Activated T-helper 2 cell treated with anti-CD3 and anti-CD28 coated beads, Interferon-gamma antibody, Interleukin-2, Interleukin-4, amounts not matched to agents 10 μg/mL and 5 μg/mL and 100 μg/mL, durations not matched to agents 14 hours and 24 hours and 36 hours (primary cell): ENCODE measurements around the gene RFX1. TPM values are rescaled to one million over a fixed set of nuclear protein-coding genes. Genes with fewer than 3 reads are reported as not detected.
A peak's percentile ranks its signal among the peaks of the same experiment; 100 is the strongest.
"Not testable (repeated sequence)": the region's sequence is repeated elsewhere in the genome, so short reads cannot be mapped to it uniquely, and the experiment has no call there.

ENCODE experiments used
- DNase-seq: peaks from one replicate; pipeline ENCODE4 v3.0.0; 2021; ENCODE audit warnings: low spot score
- H3K27ac Mint-ChIP-seq: one replicate; pipeline ENCODE4 v1.8.0; 2021; ENCODE audit warnings: mixed read lengths
- H3K27me3 Mint-ChIP-seq: one replicate; pipeline ENCODE4 v1.8.0; 2021; ENCODE audit warnings: low read depth, mixed read lengths
- H3K36me3 Mint-ChIP-seq: one replicate; pipeline ENCODE4 v1.8.0; 2021; ENCODE audit warnings: low read depth, mixed read lengths
- H3K4me1 Mint-ChIP-seq: one replicate; pipeline ENCODE4 v1.8.0; 2021; ENCODE audit warnings: low read depth, mixed read lengths
- H3K4me3 Mint-ChIP-seq: one replicate; pipeline ENCODE4 v1.8.0; 2021; ENCODE audit warnings: low read depth, mild to moderate bottlenecking, moderate library complexity, mixed read lengths
- H3K9me3 Mint-ChIP-seq: one replicate; pipeline ENCODE4 v1.8.0; 2021; ENCODE audit warnings: mixed read lengths
- intact Hi-C: fragments of 100-400 bp; cut with micrococcal nuclease; formaldehyde crosslinking; loops from one replicate; pipeline ENCODE4 v1.15.1; 2023
- total RNA-seq: library from RNA; stranded (reverse); gene quantifications from 2 replicates; pipeline ENCODE4 v1.2.3, GENCODE V29; 2022

The RFX1 gene
- total RNA-seq, 1 donor from 2014 or later: 15.7 TPM

- peak overlapping the region; percentile 75 for H3K27ac Mint-ChIP-seq
- H3K4me1 Mint-ChIP-seq, H3K9me3 Mint-ChIP-seq, intact Hi-C loops, H3K27me3 Mint-ChIP-seq, H3K4me3 Mint-ChIP-seq: not testable (repeated sequence)
- DNase-seq: peak; percentile 26
- H3K36me3 Mint-ChIP-seq: peaks cover 67% of the 10 kb centered on the region
Observed at GRCh38 chr19:14042659-14043608, 36.8 kb upstream of the RFX1 start.

- DNase-seq: no peak
- H3K9me3 Mint-ChIP-seq: no peaks in the 10 kb centered on the region
- H3K27me3 Mint-ChIP-seq: no peaks in the 10 kb centered on the region
- H3K4me1 Mint-ChIP-seq: peaks cover 4% of the 10 kb centered on the region
- no peak overlapping the region for H3K27ac Mint-ChIP-seq
- H3K4me3 Mint-ChIP-seq: no peak overlapping the region
- intact Hi-C loops: no loop called here
- H3K36me3 Mint-ChIP-seq: peaks cover 69% of the 10 kb centered on the region
Observed at GRCh38 chr19:14039181-14039580, 33.1 kb upstream of the RFX1 start.

- Mint-ChIP-seq H3K36me3 (peaks cover 63% of the 10 kb centered on the region), H3K4me1 (peaks cover 10% of the 10 kb centered on the region), H3K4me3 (no peak overlapping the region), H3K9me3 (no peaks in the 10 kb centered on the region), H3K27me3 (no peaks in the 10 kb centered on the region), H3K27ac (no peak overlapping the region)
- DNase-seq: no peak
- intact Hi-C loops: no loop called here
Observed at GRCh38 chr19:14035706-14036105, 29.6 kb upstream of the RFX1 start.

- peaks cover 61% of the 10 kb centered on the region for H3K36me3 Mint-ChIP-seq
- H3K4me3 Mint-ChIP-seq, H3K9me3 Mint-ChIP-seq, intact Hi-C loops, H3K27ac Mint-ChIP-seq, DNase-seq, H3K27me3 Mint-ChIP-seq: not testable (repeated sequence)
- H3K4me1 Mint-ChIP-seq: peaks cover 10% of the 10 kb centered on the region
Observed at GRCh38 chr19:14035159-14035558, 29.0 kb upstream of the RFX1 start.

- H3K4me1 Mint-ChIP-seq: peaks cover 10% of the 10 kb centered on the region
- intact Hi-C loops: loop anchor here (5.0 kb wide), 1 partner anchor 82 kb away; the partner anchor contains the start of gene DCAF15
Observed at GRCh38 chr19:14033946-14034345, 27.8 kb upstream of the RFX1 start.

GRCh38 chr19:14031719-14032480 is 25.8 kb upstream of the RFX1 start, which contains the start of gene IL27RA:
TSS of gene IL27RA (plus strand) at chr19:14031762. CDS start at chr19:14031873, 111 bp downstream.
- H3K27me3 Mint-ChIP-seq: no peaks in the 10 kb centered on the region
- H3K27ac Mint-ChIP-seq: peak within 1 kb of the TSS; percentile 86
- peaks cover 31% of the 10 kb centered on the region for H3K36me3 Mint-ChIP-seq
- DNase-seq: peak; percentile 80
- intact Hi-C loops: loop anchor here (1.0 to 5.0 kb wide), 2 partner anchors 46 to 80 kb away; partner anchors contain the start of gene DCAF15
- H3K9me3 Mint-ChIP-seq: no peaks in the 10 kb centered on the region
- H3K4me1 Mint-ChIP-seq: peaks cover 10% of the 10 kb centered on the region
- peak within 1 kb of the TSS; percentile 92 for H3K4me3 Mint-ChIP-seq

More at GRCh38 chr19:14033946-14034345, 27.8 kb upstream of the RFX1 start:
- Mint-ChIP-seq H3K4me3 (peak overlapping the region; percentile 43), H3K27ac (peak overlapping the region; percentile 31), H3K36me3 (peaks cover 48% of the 10 kb centered on the region), H3K9me3 (no peaks in the 10 kb centered on the region), H3K27me3 (no peaks in the 10 kb centered on the region)
- DNase-seq: no peak

GRCh38 chr19:14030997-14031718 is 25.0 kb upstream of the RFX1 start:
- H3K27me3 Mint-ChIP-seq: no peaks in the 10 kb centered on the region
- intact Hi-C loops: loop anchor here (5.0 kb wide), 1 partner anchor 79 kb away; the partner anchor contains the start of gene DCAF15

GRCh38 chr19:14028901-14029300 is 22.8 kb upstream of the RFX1 start:
- H3K9me3 Mint-ChIP-seq: no peaks in the 10 kb centered on the region
- no peak overlapping the region for H3K4me3 Mint-ChIP-seq
- H3K4me1 Mint-ChIP-seq: peaks cover 9% of the 10 kb centered on the region
- H3K27me3 Mint-ChIP-seq: no peaks in the 10 kb centered on the region
- intact Hi-C loops: no loop called here
- H3K36me3 Mint-ChIP-seq: peaks cover 11% of the 10 kb centered on the region
- DNase-seq: no peak
- H3K27ac Mint-ChIP-seq: no peak overlapping the region

More at GRCh38 chr19:14030997-14031718, 25.0 kb upstream of the RFX1 start:
- H3K4me1 Mint-ChIP-seq: peaks cover 10% of the 10 kb centered on the region
- no peak for DNase-seq
- H3K9me3 Mint-ChIP-seq: no peaks in the 10 kb centered on the region
- peak overlapping the region; percentile 86 for H3K27ac Mint-ChIP-seq
- H3K4me3 Mint-ChIP-seq: peak overlapping the region; percentile 92
- H3K36me3 Mint-ChIP-seq: peaks cover 23% of the 10 kb centered on the region

GRCh38 chr19:14027856-14028450 is 21.8 kb upstream of the RFX1 start, which contains the start of gene RLN3:
TSS of gene RLN3 (plus strand) at chr19:14028148. CDS start at chr19:14028205, 57 bp downstream.
- Mint-ChIP-seq H3K4me1 (peaks cover 11% of the 10 kb centered on the region), H3K27ac (no peak within 1 kb of the TSS)

GRCh38 chr19:14026652-14027192 is 20.6 kb upstream of the RFX1 start:
- DNase-seq, H3K4me3 Mint-ChIP-seq, H3K9me3 Mint-ChIP-seq, H3K27me3 Mint-ChIP-seq, H3K4me1 Mint-ChIP-seq, H3K36me3 Mint-ChIP-seq, intact Hi-C loops, H3K27ac Mint-ChIP-seq: not testable (repeated sequence)

More at GRCh38 chr19:14027856-14028450, 21.8 kb upstream of the RFX1 start, which contains the start of gene RLN3:
- H3K9me3 Mint-ChIP-seq: no peaks in the 10 kb centered on the region
- no peak within 1 kb of the TSS for H3K4me3 Mint-ChIP-seq
- DNase-seq: no peak
- H3K27me3 Mint-ChIP-seq: no peaks in the 10 kb centered on the region
- H3K36me3 Mint-ChIP-seq: peaks cover 9% of the 10 kb centered on the region
- intact Hi-C loops: no loop called here

GRCh38 chr19:14023404-14024235 is 17.5 kb upstream of the RFX1 start:
- H3K4me1 Mint-ChIP-seq: peaks cover 9% of the 10 kb centered on the region
- no peaks in the 10 kb centered on the region for H3K27me3 Mint-ChIP-seq
- no peak for DNase-seq
- H3K9me3 Mint-ChIP-seq: no peaks in the 10 kb centered on the region
- H3K36me3 Mint-ChIP-seq: no peaks in the 10 kb centered on the region
- H3K27ac Mint-ChIP-seq: no peak overlapping the region
- H3K4me3 Mint-ChIP-seq: no peak overlapping the region
- intact Hi-C loops: no loop called here
